HL-60 (cell line): Measurements from ENCODE around the gene CPED1.

Source experiments
- GABPA ChIP-seq: IDR thresholded peaks from 2 replicates; pipeline ENCODE4 v1.6.1; 2012; ENCODE audit warnings: low read depth
- POLR2AphosphoS5 ChIP-seq: IDR thresholded peaks from 2 replicates; pipeline ENCODE4 v1.6.1; 2012; ENCODE audit warnings: low read depth
- TF ChIP-seq, protein P1 (sequence below): IDR thresholded peaks from one replicate; pipeline ENCODE4 v1.5.1; 2011; ENCODE audit warnings: low read length, control low read depth, inconsistent platforms; ENCODE audit not compliant: insufficient read depth

DNA sequence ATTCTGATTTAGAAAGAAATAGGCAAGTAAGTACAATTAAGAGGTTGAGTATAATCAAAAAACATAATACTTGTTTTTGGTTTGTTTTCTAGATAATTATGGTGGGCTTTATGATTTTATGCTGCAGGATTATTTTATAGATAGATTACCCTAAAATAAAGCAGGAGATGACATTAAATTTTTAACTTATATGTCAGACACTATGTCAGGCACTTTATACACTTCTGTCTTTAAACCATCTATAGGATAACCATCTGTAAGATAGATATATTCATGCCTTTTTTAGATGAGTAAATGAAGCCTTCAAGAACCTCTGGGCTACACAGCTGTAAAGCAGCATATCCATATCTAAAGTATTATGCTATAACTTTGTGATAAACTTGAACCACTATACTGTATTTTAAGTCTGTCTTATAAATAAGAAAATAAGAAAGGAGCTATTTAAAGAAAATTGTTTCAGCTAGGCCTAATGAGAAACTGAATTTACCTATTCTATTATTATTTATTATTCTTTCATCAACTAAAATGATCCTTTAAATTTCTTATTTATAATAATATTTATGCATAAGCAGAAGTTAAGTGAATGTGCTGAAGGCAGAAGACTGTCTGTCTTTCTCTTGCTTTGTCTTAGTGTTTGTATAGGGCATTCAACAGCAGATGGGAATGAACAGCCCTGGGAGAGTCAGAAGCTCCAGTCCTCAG is 94.0 kb downstream of the CPED1 start:
- TF ChIP-seq, protein P1, sequence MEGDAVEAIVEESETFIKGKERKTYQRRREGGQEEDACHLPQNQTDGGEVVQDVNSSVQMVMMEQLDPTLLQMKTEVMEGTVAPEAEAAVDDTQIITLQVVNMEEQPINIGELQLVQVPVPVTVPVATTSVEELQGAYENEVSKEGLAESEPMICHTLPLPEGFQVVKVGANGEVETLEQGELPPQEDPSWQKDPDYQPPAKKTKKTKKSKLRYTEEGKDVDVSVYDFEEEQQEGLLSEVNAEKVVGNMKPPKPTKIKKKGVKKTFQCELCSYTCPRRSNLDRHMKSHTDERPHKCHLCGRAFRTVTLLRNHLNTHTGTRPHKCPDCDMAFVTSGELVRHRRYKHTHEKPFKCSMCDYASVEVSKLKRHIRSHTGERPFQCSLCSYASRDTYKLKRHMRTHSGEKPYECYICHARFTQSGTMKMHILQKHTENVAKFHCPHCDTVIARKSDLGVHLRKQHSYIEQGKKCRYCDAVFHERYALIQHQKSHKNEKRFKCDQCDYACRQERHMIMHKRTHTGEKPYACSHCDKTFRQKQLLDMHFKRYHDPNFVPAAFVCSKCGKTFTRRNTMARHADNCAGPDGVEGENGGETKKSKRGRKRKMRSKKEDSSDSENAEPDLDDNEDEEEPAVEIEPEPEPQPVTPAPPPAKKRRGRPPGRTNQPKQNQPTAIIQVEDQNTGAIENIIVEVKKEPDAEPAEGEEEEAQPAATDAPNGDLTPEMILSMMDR = no peak
- no peak for TF ChIP-seq POLR2AphosphoS5
- no peak for TF ChIP-seq GABPA
